ENCODE data around the gene HOXC12. TPM values are rescaled to one million over a fixed set of nuclear protein-coding genes. Genes with fewer than 3 reads are reported as not detected.

The HOXC12 gene
- total and polyA plus RNA-seq, 2 of the 8 experiments (the other 6 are each of a cell fraction or from before 2014, with no cell fraction given), result not detected

DNA sequence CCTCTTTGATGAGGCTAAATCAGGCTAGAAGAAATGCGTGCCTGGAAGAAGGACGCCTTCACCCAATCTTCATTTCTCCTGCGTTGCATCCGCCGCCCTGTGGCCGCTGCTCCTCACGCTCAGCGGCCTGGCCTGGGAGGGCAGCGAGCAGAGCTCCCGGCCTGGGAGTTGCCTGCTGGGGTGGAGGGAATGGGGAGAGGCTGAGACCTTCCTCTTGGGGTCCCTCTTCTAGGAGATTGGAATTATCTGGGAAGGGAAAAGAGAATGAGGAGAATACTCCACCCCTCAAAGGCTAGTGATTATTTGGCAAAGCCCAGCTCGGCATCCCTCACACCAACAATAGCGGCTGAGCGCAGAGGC is 2.4 kb upstream of the HOXC12 start:
- ChIA-PET CTCF (ENCODE audit: partially characterized antibody) (interaction anchor here (0.6 to 5.6 kb wide), 18 partner anchors 9 to 904 kb away, joined by 3 to 40 read pairs (median 5); partner anchors contain the start of genes CISTR, HOXC10 and HOXC11), POLR2A (ENCODE audit: partially characterized antibody) (interaction anchor here (1.1 to 3.2 kb wide), 3 partner anchors 9 to 14 kb away, joined by 3 to 12 read pairs (median 9); partner anchors contain the start of gene HOXC13)
- Histone ChIP-seq H2BK120ac (replicated peaks; ENCODE audit: low read depth, low read length) (no peak overlapping the region), H3K79me1 (ENCODE audit: low read depth, low read length) (no peaks in the 10 kb centered on the region), H4K20me1 (replicated peaks in 1 of 2; ENCODE audit: control insufficient read depth in 1 of 2, insufficient read depth in 2 of 2, low read length in 2 of 2) (peaks cover 27 to 49% of the 10 kb centered on the region in 2 experiments), H2BK5ac (ENCODE audit: low read depth, low read length) (no peak overlapping the region), H2BK12ac (ENCODE audit: low read depth, low read length) (no peak overlapping the region), H2AK5ac (ENCODE audit: low read depth, low read length) (no peak overlapping the region), H2BK20ac (ENCODE audit: low read length) (no peak overlapping the region), H4K91ac (replicated peaks; ENCODE audit: insufficient read length, low read length) (no peak overlapping the region), H2BK15ac (ENCODE audit: low read length) (no peak overlapping the region), H4K5ac (ENCODE audit: insufficient read length, low read depth, low read length) (no peak overlapping the region), H3K27me3 (replicated peaks in 1 of 4; ENCODE audit: control insufficient read depth in 3 of 4, extremely low read depth in 1 of 4, insufficient read depth in 3 of 4, low read length in 3 of 4) (peaks cover 100% of the 10 kb centered on the region in 4 experiments), H3K56ac (replicated peaks; ENCODE audit: insufficient read length, low read depth, low read length) (no peak overlapping the region), H3K23me2 (ENCODE audit: low read depth, low read length) (no peaks in the 10 kb centered on the region), H3K9me3 (ENCODE audit: insufficient read depth in 2 of 2, low read depth in 1 of 2, low read length in 1 of 2) (no peaks in the 10 kb centered on the region; a peak in 1 of 4 replicates), H3K4me2 (ENCODE audit: insufficient read depth in 1 of 2, low read depth in 2 of 2, low read length in 2 of 2) (no peak overlapping the region), H3K27ac (ENCODE audit: low read depth, low read length) (no peak overlapping the region), H3K4ac (replicated peaks; ENCODE audit: insufficient read length, low read depth, low read length) (no peak overlapping the region), H3K14ac (ENCODE audit: insufficient read length) (no peak overlapping the region), H3K36me3 (ENCODE audit: control insufficient read depth in 2 of 4, insufficient read depth in 4 of 4, low read length in 3 of 4) (peaks cover 0 to 9% (median 0%) of the 10 kb centered on the region in 4 experiments; a peak in 1 of 8 replicates), H2AFZ (ENCODE audit: low read length) (no peak overlapping the region), H3K18ac (ENCODE audit: extremely low read depth, low read length) (no peak overlapping the region), H3K4me1 (replicated peaks in 1 of 4; ENCODE audit: control insufficient read depth in 3 of 4, insufficient read depth in 4 of 4, low read length in 3 of 4) (peaks cover 0 to 19% (median 4%) of the 10 kb centered on the region in 4 experiments; a peak in 6 of 7 replicates), H4K8ac (ENCODE audit: extremely low read depth, insufficient read depth, low read length) (no peak overlapping the region), H3K23ac (ENCODE audit: insufficient read length) (no peak overlapping the region), H3K4me3 (ENCODE audit: extremely low read depth in 1 of 4, insufficient read depth in 2 of 4, low read depth in 3 of 4, low read length in 4 of 4) (no peak overlapping the region), H3K9ac (replicated peaks in 1 of 4; ENCODE audit: extremely low read depth in 1 of 4, low read depth in 3 of 4, low read length in 3 of 4) (no peak overlapping the region), H3K79me2 (ENCODE audit: control insufficient read depth in 1 of 2, insufficient read depth in 2 of 2, low read length in 2 of 2) (no peaks in the 10 kb centered on the region)
- DNase-seq (ENCODE audit: low read depth in 1 of 2, low spot score in 2 of 2), result peak in 1 of 2 experiments; percentile 57
- 8% methylated on average over 13 of the region's 13 CpGs; no CpG with 5 or more reads in 1 of the 2 experiments for WGBS, 2 experiments (ENCODE audit: extremely low coverage in 1 of 2, insufficient coverage in 1 of 2, insufficient read length in 1 of 2, insufficient replicate concordance in 2 of 2, low coverage in 1 of 2, low lambda C conversion rate in 2 of 2, missing lambda C conversion rate in 1 of 2)
- no peak for FAIRE-seq
- TF ChIP-seq ZNF274 (IDR thresholded peaks at IDR 0.05; ENCODE audit: borderline replicate concordance, extremely low read depth, low read length) (no peak), EGR1 (IDR thresholded peaks at IDR 0.05; ENCODE audit: borderline replicate concordance, low read depth, low read length) (no peak), BCL11A (IDR thresholded peaks at IDR 0.05; ENCODE audit: low read depth in 2 of 2, low read length in 2 of 2) (no peak), SIN3A (conservative IDR thresholded peaks at IDR 0.05 in 1 of 2, IDR thresholded peaks at IDR 0.05 in 1 of 2; ENCODE audit: low read depth in 1 of 2, low read length in 2 of 2) (no peak), BRCA1 (IDR thresholded peaks at IDR 0.05; ENCODE audit: low read depth, low read length) (no peak), POLR2AphosphoS5 (IDR thresholded peaks at IDR 0.05; ENCODE audit: low read depth, low read length) (no peak), SUZ12 (IDR thresholded peaks at IDR 0.05; ENCODE audit: low read length) (0 out of 2 replicates have a peak, but pooled peaks have one; percentile 27), RAD21 (IDR thresholded peaks at IDR 0.05 in 1 of 2, conservative IDR thresholded peaks at IDR 0.05 in 1 of 2; ENCODE audit: low read depth in 2 of 2, low read length in 2 of 2) (peak; percentile 6; a peak in 1 of 4 replicates), EP300 (IDR thresholded peaks at IDR 0.05; ENCODE audit: borderline replicate concordance in 1 of 2, low read depth in 2 of 2, low read length in 2 of 2) (no peak)
- TF ChIP-seq, protein P1, sequence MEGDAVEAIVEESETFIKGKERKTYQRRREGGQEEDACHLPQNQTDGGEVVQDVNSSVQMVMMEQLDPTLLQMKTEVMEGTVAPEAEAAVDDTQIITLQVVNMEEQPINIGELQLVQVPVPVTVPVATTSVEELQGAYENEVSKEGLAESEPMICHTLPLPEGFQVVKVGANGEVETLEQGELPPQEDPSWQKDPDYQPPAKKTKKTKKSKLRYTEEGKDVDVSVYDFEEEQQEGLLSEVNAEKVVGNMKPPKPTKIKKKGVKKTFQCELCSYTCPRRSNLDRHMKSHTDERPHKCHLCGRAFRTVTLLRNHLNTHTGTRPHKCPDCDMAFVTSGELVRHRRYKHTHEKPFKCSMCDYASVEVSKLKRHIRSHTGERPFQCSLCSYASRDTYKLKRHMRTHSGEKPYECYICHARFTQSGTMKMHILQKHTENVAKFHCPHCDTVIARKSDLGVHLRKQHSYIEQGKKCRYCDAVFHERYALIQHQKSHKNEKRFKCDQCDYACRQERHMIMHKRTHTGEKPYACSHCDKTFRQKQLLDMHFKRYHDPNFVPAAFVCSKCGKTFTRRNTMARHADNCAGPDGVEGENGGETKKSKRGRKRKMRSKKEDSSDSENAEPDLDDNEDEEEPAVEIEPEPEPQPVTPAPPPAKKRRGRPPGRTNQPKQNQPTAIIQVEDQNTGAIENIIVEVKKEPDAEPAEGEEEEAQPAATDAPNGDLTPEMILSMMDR (IDR thresholded peaks at IDR 0.05; ENCODE audit: control extremely low read depth in 1 of 3, insufficient read depth in 1 of 3, low read depth in 1 of 3, low read length in 3 of 3), result peak in 2 of 3 experiments; percentile 12 to 29; a peak in 1 of 4 replicates

Measured in H1 (cell line).